GM23338 (cell line): ENCODE results near the gene CPAMD8.

Experiments used
- EZH2 ChIP-seq: fragments of 200-600 bp; sonication (generic); IDR thresholded peaks from one replicate; pipeline ENCODE4 v1.8.0; 2017; ENCODE audit warnings: antibody characterized with exemption, mild to moderate bottlenecking, low read depth; ENCODE audit not compliant: unreplicated experiment
- EZH2phosphoT487 ChIP-seq: fragments of 200-600 bp; sonication (generic); IDR thresholded peaks from one replicate; pipeline ENCODE4 v1.8.1; 2018; ENCODE audit warnings: antibody characterized with exemption; ENCODE audit not compliant: unreplicated experiment
- JUNB ChIP-seq: IDR thresholded peaks from one replicate; pipeline ENCODE4 v1.6.1; 2016; ENCODE audit warnings: antibody characterized with exemption; ENCODE audit not compliant: unreplicated experiment
- ZNF462 ChIP-seq: fragments of 250-450 bp; sonication (Bioruptor Pico); IDR thresholded peaks from 2 replicates; pipeline ENCODE4 v1.5.0; 2020; ENCODE audit warnings: mild to moderate bottlenecking, moderate library complexity
- TF ChIP-seq, protein P1 (sequence below), 2 experiments: fragments of 200-600 bp in 1 of 2; sonication (generic) in 1 of 2; conservative IDR thresholded peaks; 2 replicates each; pipeline versions ENCODE4 v1.5.1 to v1.6.1; 2016 to 2017; ENCODE audit warnings: antibody characterized with exemption in 2 of 2, low read depth in 2 of 2, mild to moderate bottlenecking in 2 of 2, moderate library complexity in 1 of 2

DNA sequence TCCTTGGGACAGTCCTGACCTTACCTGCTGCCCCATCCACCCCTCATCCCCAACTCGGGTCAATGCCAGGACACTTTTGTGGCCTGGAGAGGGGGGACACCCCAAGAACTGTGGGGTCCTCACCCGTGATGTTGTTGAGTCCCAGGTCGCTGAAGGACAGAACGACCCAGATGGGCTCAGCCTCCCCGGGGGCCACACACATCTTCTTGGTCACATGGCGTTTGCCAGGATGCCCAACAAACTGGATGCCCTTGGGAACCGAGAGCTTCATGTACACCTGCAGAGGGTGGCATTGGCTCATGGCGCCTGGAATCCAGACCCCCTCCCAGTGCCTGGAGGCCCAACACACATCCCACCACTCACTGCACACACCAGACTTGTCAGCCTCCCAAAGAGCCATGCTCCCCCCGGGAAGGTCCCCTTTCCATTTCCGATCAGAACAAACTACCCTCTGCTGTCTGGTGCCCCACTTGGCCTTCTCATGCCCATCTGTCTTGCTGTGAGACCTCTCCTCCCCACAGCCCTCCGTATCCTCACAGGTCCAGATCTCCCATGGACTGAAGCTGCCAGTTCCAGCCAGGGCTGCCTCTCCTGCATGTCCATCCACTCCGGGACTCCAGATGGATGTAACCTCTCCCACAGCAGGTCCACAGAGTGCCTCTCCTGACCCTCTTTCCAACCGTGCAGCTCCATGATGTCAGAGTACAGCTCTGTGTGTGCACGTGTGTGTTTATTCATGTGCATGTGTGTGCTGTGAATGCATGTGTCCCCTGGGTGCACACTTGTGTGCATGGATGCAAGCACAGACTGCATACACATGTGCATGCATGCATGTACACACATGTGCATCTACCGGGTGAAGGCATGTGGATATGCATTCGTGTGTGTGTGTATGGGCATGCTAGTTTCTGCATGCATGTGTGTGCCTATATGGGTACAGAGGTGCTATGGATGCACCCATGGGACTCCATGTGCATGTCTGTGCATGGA, 79.4 kb downstream of the CPAMD8 start:
- TF ChIP-seq EZH2, result no peak
- TF ChIP-seq, protein P1, sequence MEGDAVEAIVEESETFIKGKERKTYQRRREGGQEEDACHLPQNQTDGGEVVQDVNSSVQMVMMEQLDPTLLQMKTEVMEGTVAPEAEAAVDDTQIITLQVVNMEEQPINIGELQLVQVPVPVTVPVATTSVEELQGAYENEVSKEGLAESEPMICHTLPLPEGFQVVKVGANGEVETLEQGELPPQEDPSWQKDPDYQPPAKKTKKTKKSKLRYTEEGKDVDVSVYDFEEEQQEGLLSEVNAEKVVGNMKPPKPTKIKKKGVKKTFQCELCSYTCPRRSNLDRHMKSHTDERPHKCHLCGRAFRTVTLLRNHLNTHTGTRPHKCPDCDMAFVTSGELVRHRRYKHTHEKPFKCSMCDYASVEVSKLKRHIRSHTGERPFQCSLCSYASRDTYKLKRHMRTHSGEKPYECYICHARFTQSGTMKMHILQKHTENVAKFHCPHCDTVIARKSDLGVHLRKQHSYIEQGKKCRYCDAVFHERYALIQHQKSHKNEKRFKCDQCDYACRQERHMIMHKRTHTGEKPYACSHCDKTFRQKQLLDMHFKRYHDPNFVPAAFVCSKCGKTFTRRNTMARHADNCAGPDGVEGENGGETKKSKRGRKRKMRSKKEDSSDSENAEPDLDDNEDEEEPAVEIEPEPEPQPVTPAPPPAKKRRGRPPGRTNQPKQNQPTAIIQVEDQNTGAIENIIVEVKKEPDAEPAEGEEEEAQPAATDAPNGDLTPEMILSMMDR (conservative IDR thresholded peaks at IDR 0.05; ENCODE audit: low read depth in 2 of 2), result no peak
- TF ChIP-seq EZH2phosphoT487, result no peak
- no peak for TF ChIP-seq ZNF462 (CRISPR knock-in tag)
- no peak for TF ChIP-seq JUNB
